GM19238 (cell line): Measurements from ENCODE around the gene GASK1A.

Experiments used
- DNase-seq: peaks from one replicate; pipeline ENCODE4 v3.0.0; 2011; ENCODE audit warnings: low spot score; ENCODE audit not compliant: insufficient read length

Gene GASK1A

DNA sequence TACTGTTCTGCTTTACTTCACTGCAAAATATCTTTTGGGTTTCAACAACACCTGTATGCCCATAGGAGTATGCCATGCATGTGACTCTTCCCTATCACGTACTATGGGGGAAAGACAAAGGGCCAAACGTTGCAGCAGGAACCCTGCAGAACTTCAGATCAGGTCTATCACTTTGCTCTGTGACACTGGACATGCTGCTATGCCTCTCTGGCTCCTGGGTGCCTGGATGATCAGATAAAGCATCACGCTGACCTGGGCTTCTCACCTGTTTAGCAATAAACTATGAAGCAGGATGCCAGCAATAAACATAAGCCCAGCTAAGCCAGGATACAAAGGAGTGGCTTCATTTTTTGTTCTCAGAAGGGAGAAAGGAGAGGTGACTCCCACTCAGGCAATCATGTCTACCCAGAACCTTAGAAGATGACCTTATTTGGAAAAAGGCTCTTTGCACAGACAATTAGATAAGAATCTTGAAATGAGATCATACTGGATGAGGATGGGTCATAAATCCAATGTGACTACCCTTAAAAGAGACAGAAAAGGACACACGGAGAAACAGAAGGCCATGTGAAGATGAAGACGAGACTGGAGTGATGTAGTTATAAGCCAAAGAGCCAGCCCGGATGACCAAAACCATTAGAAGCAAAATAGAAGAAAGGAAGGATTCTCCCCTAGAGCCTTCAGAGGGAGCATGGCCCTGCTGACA, 107.5 kb downstream of the GASK1A start:
- DNase-seq = no peak

- no peak for DNase-seq
Measured at GRCh38 chr3:43087249-43087776, 108.2 kb downstream of the GASK1A start.

- no peak for DNase-seq
Measured at GRCh38 chr3:43089081-43089480, 110.0 kb downstream of the GASK1A start.

- no peak for DNase-seq
Measured at GRCh38 chr3:43090238-43090637, 111.1 kb downstream of the GASK1A start.

DNA sequence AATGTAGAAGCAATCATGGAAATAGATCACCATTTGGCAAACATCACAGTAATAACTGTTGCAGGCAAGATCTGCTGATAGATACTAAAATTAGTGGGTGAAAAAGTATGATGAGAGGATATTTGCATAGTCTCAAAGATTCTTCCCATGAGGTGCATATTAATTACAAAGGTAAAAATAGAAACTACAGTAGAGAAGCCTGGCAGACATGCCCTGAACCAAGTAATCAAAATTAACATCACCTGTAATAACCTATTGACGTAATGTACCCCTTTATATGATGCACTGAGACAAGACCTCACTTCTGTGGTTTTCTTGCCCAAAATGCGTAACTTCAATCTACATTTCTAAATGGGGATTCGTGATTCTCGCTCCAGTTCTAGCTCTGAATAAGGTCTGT, 112.4 kb downstream of the GASK1A start:
- no peak for DNase-seq

GRCh38 chr3:43093006-43093405, 113.9 kb downstream of the GASK1A start:
- DNase-seq = no peak

GRCh38 chr3:43093974-43094373, 114.9 kb downstream of the GASK1A start:
- DNase-seq = no peak

GRCh38 chr3:43094381-43094780, 115.3 kb downstream of the GASK1A start:
- no peak for DNase-seq

GRCh38 chr3:43094851-43095250, 115.7 kb downstream of the GASK1A start:
- no peak for DNase-seq

GRCh38 chr3:43095370-43095769, 116.3 kb downstream of the GASK1A start:
- DNase-seq = no peak

GRCh38 chr3:43096761-43097160, 117.7 kb downstream of the GASK1A start:
- no peak for DNase-seq

DNA sequence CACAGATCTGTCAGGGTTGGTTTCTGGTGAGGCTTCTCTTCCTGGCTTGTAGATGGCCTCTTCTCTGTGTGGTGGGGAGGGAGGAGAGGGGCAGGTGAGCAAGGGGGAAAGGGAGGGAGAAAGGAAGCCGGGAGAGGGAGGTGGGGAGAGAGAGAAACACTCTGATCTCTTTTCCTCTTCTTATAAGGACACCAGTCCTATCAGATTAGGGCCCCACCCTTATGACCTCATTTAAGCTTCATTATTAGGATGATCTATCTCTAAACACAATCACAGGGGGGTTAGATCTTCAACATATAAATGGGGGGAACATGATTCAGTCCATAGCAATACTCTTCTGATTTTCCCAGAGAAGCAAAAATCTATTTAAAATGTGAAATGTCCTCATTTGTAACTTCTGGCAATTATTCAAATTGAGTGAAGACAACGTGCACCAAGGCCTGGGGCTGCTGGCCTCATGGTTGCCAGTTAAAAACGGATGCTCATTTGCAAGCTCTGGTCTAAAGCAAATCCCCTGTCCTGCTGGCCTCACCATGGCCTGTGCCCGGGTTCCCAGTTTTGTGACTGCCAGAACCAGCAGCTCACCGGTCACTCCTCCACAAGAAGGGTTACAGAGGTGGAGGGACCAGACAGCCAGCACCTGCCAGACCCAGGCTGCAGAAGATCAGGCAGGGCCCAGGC, 118.4 kb downstream of the GASK1A start:
- no peak for DNase-seq

- DNase-seq = no peak
Measured at GRCh38 chr3:43098761-43099160, 119.7 kb downstream of the GASK1A start.

DNA sequence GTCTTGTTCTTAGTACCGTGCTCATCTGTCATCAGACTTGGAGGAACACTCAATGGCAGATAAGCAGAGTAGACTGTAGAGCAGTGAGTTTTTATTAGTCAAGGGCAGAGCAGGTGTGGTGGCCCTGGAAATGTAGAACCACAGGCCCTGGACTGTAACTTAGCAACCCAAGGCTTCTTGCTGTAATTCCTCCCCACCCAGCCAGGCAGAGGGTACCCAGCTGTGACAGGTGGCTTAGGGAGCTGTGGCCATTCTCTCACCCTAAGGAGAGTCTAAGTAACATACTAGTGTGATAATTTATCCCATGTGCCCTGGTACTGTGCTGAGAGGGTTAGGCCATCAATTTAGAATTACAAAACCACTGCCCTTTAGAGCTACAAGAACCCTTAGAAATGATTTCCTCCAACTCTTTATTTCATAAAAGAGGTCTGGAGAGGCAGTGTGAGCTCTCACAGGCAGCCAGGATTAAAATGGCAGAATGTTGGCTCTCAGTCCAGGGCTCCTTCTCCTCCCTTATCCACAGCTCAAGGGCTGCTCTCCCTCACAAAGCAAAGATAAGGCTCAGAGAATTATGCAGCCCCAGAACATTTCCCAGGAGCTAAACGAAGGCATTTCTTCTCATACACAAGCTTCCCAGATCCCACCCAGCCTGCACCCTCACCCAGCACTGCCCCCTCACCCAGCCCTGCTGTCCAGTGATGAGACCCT, 123.8 kb downstream of the GASK1A start:
- DNase-seq = no peak

DNA sequence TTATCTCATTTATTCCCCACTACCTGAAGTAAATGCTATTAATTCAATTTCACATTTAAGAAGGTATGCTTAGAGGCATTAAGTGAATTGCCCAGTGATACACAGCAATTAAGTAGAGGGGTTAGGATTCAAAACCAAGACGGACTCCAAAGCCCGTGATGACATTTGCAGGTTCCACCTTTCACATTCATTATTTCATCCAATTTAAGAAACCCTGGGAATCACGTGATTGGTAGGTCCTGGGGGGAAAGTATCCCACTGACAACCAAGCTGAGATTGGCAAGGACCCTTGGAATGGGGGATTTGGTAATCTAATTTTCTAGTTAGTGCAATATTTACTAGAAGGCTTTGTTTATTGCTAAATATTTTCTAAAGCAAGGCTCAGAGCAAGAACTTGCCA, 124.9 kb downstream of the GASK1A start:
- no peak for DNase-seq

- DNase-seq = no peak
Measured at GRCh38 chr3:43104660-43105595, 125.8 kb downstream of the GASK1A start.

DNA sequence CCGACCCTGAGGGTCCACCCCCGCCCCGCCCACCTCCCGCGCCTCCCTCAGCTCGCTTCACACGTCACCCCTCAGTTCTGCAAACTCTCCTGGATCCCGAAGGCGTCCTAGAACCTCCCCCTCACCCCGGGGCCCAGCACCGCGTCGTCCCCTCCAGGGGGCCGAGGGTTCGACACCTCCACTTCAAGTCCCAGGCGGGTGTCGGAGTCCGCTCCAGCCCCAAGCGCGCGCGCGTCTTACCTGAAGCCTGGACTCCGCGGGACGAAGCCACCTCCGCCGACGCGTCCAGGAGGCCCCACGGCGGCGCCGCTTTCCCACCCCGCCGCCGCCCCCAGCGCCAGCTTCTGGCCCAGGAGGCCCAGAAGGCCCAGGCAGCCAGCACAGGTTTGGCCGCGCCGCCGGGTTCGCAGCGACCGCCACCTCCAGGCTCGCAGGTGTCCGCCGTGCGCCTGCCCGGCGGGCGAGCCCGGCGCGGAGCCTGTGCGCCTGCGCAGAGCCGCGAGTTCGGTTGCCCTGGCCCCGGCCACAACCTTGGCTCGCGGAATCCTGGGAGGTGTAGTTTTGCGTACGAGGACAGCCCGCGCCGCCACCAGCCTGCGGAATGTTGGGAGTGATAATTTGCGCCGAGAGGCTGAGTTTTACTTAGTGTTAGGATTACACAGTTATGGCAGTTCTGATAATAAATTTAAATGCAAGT, 126.6 kb downstream of the GASK1A start, which contains the start of gene POMGNT2:
TSS of gene POMGNT2 (minus strand) at position 484 of the 697 bp plus-strand sequence. CDS start 24,648 bp downstream, outside the sequence.
- DNase-seq = peak; percentile 93

DNA sequence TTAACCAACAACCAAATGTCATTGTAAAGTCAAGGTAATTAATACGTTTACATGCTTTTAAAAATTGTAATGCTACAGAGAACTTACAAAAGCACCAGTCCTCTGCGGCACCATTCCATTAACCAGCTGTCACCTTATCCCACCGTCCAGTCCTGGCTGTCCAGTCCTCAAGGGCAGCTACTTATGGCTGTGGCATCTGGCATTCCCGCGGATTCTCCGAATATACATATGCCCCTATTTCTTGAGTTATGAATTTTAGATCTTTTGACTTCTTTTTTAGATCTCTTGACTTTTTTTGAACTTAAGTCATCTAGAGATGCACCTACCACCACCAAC, 127.2 kb downstream of the GASK1A start:
- no peak for DNase-seq
